ENCODE results near the gene RXRA. TPM values are rescaled to one million over a fixed set of nuclear protein-coding genes. Genes with fewer than 3 reads are reported as not detected.
A peak's percentile ranks its signal among the peaks of the same experiment; 100 is the strongest.

The RXRA gene
- total and polyA plus RNA-seq, 2 of the 13 experiments (the other 11 are each of a cell fraction or from before 2014, with no cell fraction given) = 18.9 to 29.2 TPM

GRCh38 chr9:134355561-134356279 lies 29.5 kb downstream of the RXRA start (continued):
- peak; percentile 72; the same call in 1 of the 2 replicates for TF ChIP-seq CEBPB (IDR thresholded peaks at IDR 0.05; ENCODE audit: borderline replicate concordance, low read depth, low read length)

- in situ Hi-C loops (cut with HindIII; ENCODE audit: extremely low pct_ligation_motif_present, low pct_unique_long_range_greater_than_20kb) (no loop called here), intact Hi-C loops (cut with micrococcal nuclease; ENCODE audit: unreplicated experiment) (no loop called here)
- Histone ChIP-seq H3K27me3 (ENCODE audit: control insufficient read depth in 1 of 2, insufficient read depth in 2 of 2, low read length in 2 of 2) (no peaks in the 10 kb centered on the region), H3K9ac (ENCODE audit: insufficient read depth, low read depth, low read length) (0 out of 2 replicates have a peak overlapping the region, but pooled peaks have one; percentile 15), H2AFZ (ENCODE audit: low read length) (no peak overlapping the region), H3K4me3 (replicated peaks in 1 of 3; ENCODE audit: insufficient read depth in 1 of 3, low read depth in 2 of 3, low read length in 3 of 3) (no peak overlapping the region), H3K4me2 (ENCODE audit: low read depth, low read length) (no peak overlapping the region), H3K27ac (ENCODE audit: extremely low read length, insufficient read depth, low read length) (no peak overlapping the region), H3K4me1 (ENCODE audit: insufficient read depth, low read length) (peaks cover 61% of the 10 kb centered on the region), H3K36me3 (replicated peaks in 1 of 2; ENCODE audit: control insufficient read depth in 1 of 2, insufficient read depth in 2 of 2, low read length in 2 of 2) (no peaks in the 10 kb centered on the region), H3K79me2 (ENCODE audit: insufficient read depth, low read length) (peaks cover 69% of the 10 kb centered on the region), H4K20me1 (ENCODE audit: insufficient read depth, low read length) (peaks cover 76% of the 10 kb centered on the region), H3K9me3 (ENCODE audit: low read length) (no peaks in the 10 kb centered on the region)
- WGBS (ENCODE audit: low lambda C conversion rate) = 58% methylated on average over 7 of the region's 29 CpGs
- POLR2A ChIA-PET = interaction anchor here (2.0 kb wide), 1 partner anchor 29 kb away, joined by 10 read pairs; no protein-coding TSS in a partner anchor
- no peak for DNase-seq (ENCODE audit: low spot score)
- no peak for FAIRE-seq
- BruUV-seq (replicated peaks) = no TSS peak
- ATAC-seq = peak; percentile 5; the same call in 2 of the 3 replicates
- CTCF ChIA-PET (ENCODE audit: low intra/inter-chr PET ratio, low total read pairs) = no interaction called here
- TF ChIP-seq HNRNPL (IDR thresholded peaks at IDR 0.05; ENCODE audit: low read depth, low read length) (0 out of 2 replicates have a peak, but pooled peaks have one; percentile 67), ZBTB38 (CRISPR knock-in tag; IDR thresholded peaks at IDR 0.05) (peak; percentile 76; the same call in 1 of the 2 replicates), AGO2 (optimal IDR thresholded peaks at IDR 0.05; ENCODE audit: low read depth, low read length) (peak; percentile 38), ATAD3A (CRISPR knock-in tag; IDR thresholded peaks at IDR 0.05) (no peak), BORCS8-MEF2B (CRISPR knock-in tag; IDR thresholded peaks at IDR 0.05) (no peak)
- TF ChIP-seq, protein P1, sequence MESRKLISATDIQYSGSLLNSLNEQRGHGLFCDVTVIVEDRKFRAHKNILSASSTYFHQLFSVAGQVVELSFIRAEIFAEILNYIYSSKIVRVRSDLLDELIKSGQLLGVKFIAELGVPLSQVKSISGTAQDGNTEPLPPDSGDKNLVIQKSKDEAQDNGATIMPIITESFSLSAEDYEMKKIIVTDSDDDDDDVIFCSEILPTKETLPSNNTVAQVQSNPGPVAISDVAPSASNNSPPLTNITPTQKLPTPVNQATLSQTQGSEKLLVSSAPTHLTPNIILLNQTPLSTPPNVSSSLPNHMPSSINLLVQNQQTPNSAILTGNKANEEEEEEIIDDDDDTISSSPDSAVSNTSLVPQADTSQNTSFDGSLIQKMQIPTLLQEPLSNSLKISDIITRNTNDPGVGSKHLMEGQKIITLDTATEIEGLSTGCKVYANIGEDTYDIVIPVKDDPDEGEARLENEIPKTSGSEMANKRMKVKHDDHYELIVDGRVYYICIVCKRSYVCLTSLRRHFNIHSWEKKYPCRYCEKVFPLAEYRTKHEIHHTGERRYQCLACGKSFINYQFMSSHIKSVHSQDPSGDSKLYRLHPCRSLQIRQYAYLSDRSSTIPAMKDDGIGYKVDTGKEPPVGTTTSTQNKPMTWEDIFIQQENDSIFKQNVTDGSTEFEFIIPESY (CRISPR knock-in tag; IDR thresholded peaks at IDR 0.05) = peak; percentile 77
These were observed 30.5 kb downstream of the RXRA start for GRCh38 chr9:134356496-134357470.
